ENCODE results near the gene COX6B2.

Gene COX6B2

DNA sequence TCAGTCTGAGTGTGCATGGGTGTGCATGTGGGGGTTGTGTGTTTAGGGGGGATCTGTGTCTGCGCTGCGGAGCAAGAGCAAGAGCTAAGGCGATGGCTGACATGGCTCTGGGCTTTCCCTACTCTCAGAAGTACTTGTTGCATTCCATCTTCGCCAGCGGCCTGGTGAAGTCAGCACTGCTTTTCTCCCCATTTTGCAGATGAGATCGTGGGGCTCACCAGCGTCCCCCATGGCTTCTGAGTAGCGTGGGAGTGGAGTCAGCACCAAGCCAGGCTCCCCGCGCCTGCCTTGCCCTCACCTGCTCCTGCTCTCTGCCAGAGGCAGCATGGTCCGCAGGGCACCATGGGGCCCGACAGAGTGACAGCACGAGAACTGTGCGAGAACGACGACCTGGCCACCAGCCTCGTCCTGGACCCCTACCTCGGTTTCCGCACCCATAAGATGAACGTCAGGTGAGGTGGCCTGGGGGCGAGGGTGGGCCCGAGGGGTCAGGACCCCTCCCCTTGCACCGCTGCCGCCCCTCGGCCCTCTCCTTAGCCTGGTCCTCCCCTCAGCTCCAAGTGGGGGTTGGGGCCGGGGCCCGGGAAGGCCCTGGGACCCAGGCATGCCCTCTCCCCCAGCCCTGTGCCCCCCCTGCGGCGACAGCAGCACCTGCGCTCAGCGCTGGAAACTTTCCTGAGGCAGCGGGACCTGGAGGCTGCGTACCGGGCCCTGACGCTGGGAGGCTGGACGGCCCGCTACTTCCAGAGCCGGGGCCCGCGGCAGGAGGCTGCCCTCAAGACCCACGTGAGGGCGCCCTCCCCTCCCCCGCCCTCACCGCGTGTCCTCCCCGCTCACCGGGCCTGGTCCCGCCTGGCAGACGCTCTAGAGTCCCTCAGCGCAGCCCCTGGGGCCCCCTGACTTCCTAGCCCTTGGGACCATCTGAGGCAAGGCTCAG lies 12.7 kb downstream of the COX6B2 start:
- no peak for DNase-seq

DNA sequence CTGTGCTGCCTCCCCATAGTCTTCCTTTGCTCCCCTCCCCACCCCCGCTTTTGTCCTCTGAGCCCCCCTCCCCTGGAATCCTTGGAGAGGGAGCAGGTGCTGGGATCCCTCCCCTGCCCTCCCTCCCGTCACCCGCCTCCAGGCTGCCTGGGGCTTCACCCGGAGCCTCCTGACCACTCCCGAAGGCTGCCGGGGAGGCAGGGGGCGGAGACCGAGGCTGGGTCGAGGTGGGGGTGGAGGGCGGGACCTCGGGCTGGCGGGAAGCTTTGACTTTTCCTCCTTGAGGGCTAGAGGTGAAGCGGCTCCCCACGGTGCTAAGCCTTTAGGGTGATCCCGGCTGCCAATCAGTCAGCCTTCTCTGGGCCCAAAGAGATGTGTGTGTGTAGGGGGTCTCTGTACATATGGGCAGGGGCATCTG lies 13.3 kb downstream of the COX6B2 start:
- DNase-seq = peak; percentile 84 to 95 (median 87)

DNA sequence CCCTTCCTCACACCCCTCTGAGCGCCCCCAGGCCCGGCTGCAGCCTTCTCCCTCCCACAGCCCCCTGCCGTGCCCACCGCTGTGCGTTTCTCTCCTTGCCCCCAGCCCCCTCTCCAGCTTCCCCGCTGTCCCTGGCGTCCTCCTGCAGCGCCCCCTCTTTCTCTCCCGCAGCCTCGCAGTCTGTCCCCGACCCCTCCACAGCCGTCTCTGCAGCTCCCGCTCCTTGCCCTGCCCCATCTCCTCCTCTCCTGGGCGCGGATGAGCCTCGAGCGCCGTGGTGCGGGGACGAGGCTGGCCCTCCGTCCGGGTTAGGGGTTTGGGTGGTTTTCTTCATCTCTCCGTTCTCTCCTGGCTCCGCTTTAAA lies 13.8 kb downstream of the COX6B2 start:
- peak in 2 of 3 donors; percentile 14 to 44 for DNase-seq

DNA sequence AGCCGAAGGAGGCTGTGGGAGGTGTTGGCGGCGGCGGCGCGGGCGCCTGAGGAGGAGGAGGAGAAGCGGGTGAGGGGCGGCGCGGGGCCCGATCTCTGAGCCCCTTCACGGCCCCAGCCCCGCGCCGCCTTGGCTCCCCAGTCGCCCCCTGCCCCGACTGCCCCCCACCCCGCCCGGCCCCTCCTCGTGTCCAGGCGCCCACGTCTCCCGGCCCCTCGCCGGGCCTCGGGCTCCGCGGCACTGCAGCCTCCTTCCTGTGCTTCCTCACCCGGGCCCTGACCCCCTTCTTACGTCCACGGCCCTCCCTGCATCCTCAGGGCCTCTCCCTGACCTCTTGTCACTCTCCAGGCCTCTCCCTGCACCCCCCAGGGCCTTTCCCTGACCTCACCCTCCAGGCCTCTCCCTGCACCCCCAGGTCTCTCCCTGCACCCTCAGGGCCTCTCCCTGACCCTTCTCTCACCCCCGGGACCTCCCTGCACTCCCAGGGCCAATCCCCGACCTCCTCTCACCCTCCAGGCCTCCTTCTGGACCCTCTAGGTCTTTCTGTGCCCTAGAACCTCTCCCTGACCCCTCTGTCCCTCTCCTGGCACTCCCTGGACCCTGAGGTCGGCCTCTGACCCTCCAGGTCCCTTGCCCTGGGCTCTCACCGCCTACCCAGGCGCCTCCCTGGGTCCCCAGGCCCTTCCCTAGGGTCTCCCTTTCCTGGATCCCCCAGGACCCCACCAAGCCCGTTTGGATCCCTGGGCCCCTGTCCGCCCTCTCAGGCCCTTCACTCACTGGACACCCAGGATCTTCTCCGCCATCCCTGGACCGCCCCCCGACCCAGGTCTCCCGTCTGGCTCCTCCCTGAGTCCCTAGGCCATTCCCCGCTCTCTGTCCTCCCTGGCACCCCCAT lies 14.4 kb downstream of the COX6B2 start:
- DNase-seq = peak; percentile 13 to 75 (median 51)

DNA sequence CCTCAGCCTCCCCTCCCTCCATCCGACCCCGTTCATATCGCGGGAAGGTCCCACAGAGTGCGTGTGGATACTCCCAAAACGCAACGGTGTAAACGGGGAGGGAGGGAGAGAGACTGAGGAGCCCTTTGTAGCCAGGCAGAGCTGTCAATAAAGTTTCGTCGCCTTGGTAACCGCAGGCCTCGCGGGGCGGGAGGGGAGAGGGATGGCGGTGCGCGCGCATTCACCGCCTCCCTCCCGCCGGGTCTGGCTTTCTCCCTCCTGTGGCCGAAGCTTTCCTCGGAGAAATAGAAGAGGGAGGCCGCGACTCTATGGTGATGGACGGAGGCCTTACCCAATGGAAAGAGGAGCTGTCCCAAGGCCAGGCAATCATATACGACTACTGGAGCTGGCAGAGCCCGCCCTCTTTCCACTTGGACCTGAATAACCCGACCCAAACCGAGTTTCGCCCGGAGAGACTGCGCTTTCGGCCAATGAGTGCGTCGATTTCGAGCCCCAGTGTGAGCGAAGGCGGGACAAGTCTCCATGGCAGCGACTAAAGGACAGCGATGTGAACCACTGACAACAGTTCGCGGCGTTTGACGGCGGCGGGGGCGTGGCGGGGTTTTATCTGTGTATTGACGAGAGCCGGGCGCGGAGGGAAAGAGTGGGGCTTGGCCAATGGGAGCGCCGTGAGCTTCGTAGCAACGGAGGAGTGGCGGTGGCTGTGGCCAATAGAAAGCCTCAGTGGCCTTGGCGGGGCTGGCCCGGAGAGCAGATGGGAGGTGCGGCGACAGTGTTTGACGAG lies 15.2 kb downstream of the COX6B2 start, which contains the start of gene KMT5C:
Gene KMT5C, plus strand, starts transcription at position 772 of the 784 bp plus-strand sequence. CDS start 2,061 bp downstream, outside the sequence.
- DNase-seq = peak; percentile 100

DNA sequence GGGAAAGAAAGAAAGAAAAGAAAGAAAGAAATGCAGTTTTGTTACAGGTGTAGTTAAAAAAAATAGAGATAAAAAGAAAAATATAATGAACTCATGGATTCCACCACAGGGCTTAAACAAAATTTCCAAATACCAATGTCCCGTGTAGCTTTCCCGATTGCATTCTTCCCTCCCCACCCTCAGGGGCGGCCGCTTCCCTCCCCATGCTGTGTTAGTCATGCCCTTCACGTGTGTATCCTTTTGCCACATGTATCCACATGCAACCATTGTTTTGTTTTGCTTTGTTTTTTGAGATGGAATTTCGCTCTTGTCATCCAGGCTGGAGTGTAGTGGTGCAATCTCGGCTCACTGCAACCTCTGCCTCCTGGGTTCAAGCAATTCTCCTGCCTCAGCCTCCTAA lies 18.4 kb downstream of the COX6B2 start:
- peak in 1 of 3 donors; percentile 14 for DNase-seq

DNA sequence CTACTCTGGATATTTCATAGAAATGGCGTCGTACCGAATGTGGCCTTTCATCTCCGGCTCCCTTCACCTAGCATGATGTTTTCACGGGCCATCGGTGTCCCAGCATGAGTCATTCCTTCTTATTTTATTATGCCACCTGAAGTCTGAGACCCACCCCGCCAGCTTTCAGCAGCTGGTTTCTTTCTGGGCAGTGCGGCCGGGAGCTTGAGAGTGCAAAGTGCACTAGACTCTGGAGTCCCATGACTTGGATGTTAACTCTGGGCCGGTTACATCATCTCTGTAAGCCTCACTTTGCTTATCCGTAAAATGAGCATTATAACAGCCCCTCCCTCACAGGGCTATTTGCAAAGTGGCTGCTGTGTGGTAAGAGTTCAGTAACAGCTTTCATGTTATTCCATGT lies 20.6 kb downstream of the COX6B2 start:
- DNase-seq = no peak

DNA sequence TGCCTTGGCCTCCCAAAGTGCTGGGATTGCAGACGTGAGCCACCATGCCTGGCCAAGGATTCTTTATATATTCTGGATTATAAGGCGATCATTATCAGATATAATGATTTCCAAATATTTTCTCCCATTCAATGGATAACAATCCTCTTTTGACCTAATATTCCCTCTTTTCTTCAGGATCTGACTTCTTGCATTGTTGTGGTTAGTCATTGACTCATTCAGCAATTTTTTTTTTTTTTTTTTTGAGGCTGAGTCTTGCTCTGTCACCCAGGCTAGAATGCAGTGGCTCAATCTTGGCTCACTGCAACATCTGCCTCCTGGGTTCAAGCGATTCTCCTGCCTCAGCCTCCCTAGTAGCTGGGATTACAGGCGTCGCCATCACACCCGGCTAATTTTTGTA lies 24.7 kb downstream of the COX6B2 start:
- peak in 2 of 3 donors; percentile 63 to 65 for DNase-seq

DNA sequence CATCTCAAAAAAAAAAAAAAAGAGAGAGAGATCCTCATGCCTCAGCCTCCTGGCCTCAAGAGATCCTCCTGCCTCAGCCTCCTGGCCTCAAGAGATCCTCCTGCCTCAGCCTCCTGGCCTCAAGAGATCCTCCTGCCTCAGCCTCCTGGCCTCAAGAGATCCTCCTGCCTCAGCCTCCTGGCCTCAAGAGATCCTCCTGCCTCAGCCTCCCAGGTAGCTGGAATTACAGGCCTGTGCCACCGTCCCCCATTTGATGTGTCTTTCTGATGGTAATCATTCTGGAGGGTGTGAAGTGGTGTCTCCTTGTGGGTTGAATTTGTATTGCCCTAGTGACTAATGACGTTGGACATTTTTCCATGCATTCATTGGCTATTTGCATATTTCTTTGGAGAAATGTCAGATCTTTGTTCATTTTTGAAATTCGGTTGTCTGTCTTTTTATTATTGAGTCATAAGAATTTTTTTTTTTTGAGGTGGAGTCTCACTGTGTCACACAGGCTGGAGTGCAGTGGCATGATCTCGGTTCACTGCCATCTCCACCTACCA lies 25.7 kb downstream of the COX6B2 start:
- peak; percentile 46 to 78 (median 75) for DNase-seq

DNA sequence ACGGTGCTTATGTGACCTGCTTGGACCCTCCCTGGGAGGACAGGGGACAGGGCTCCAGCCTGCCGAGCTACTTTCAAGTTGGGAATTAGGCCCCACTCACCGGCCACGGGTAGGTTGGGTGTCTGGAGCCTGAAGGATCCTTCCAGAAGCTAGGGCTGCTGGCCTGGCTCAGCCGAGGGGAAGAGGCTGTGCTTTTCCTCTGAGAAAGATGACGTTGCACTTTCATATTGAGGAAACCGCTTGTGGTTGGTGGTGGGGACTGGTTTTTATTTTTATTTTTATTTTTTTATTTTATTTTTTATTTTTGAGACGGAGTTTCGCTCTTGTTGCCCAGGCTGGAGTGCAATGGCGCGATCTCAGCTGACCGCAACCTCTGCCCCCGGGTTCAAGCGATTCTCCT lies 29.3 kb downstream of the COX6B2 start, which contains the start of gene TMEM150B:
Gene TMEM150B, minus strand, starts transcription at position 170 of the 400 bp plus-strand sequence. CDS start 4,305 bp downstream, outside the sequence.
- DNase-seq = peak; percentile 81 to 82 (median 82)

DNA sequence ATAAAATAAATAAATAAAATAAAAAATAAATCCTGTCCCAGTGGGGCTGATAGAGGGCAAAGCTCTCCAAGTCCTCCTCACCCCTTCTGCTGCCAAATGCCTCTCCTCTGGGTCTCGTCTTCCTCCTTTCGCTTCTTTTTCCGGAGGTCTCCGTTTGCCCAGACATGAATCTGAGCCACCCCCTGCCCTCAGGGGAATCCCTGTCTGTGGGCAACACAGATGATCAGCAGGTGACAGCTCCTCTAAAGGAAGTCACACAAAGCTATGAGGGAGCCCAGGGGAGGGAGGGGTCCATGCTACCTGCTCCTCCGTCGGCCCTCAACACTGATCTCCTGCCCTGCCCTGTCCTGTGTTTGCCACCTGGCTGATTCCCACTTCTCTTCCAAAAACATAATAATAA lies 29.9 kb downstream of the COX6B2 start:
- DNase-seq = peak; percentile 43 to 60 (median 56)

DNA sequence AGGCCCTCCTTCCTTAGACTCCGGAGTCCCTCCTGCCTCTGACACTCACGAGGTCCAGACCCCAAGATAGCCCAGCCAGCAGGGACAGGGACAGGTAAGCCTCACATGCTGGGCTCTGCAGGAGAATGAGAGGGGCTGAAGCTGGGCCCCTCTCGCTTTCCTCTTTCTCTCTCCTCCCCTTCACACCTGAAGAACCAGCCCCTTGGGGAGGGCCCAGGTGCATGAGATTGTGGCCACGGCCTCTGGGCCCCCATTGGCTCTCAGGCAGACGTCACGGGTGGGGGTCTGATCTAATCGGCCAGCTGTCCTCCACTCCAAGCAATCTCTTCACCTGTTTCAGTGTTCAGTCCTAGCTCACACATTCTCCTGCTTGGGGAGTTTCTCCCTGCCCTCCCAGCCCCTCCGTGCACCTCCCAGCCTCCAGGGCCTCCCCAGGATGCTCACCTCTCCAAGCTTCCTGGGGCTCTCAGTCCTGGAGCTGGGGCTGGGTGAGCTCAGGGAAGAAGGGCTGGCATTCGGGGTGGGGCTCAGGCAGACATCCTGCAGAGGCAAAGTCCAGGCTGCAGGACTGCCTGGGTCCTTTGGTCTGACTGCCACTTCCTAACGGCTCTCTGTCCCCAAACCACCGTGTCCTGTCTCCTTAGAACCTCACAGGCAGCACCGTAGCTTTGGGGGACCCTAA lies 32.2 kb downstream of the COX6B2 start:
- no peak for DNase-seq

DNA sequence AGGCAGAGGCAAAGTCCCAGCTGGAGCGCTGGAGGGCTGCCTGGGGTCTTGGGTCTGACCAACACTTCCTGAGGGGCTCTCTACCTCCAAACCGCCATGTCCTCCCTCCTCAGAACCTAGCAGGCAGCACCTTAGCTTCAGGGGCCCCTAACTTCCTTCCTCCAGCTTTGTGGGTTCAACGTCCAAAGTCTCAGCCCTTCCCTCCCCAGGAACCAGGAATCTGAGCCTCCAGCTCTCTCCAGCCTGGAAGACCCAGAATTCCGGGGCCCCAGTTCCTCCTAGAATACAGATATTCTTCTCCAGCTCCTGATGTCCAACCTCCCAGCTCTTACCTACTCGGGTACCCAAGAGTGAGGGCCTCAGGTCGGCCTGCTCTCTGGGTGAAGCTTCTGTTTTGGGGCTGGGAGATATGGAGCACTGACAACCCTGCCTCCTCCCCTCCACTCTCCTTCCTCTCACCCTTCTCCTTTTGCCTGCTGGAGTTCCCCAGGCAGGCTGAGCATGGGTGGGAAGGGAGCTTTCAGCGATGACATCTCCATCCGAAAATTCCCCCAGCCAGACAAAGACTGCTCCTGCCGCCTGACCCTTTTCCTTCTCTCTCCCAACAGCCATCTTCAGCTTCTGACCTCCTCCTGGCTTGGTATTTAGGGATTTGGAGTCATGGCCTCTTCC lies 32.9 kb downstream of the COX6B2 start:
- DNase-seq = peak; percentile 88 to 90 (median 90)

DNA sequence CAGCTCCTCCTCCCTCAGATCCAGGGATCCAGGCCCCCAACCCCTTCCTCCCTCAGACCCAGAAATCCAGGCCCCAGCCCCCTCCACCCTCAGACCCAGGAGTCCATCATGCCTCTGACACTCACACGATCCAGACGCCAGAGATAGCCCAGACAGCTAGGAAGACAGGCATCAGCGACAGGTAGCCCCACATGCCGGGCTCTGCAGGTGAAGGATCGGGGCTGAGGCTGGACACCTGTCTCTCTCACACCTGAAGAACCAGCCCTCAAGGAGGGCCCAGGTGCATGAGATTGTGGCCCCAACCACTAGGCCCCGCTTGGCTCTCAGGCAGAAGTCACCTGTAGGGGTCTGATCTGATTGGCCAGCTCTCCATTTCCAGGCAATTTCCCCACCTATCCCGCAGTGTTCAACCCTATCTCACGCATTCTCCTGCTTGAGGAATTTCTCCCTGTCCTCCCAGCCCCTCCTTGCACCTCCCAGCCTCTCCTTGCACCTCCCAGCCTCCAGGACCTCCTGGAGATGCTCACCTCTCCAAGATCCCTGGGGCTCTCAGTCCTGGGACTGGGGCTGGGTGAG lies 33.6 kb downstream of the COX6B2 start:
- DNase-seq = no peak

DNA sequence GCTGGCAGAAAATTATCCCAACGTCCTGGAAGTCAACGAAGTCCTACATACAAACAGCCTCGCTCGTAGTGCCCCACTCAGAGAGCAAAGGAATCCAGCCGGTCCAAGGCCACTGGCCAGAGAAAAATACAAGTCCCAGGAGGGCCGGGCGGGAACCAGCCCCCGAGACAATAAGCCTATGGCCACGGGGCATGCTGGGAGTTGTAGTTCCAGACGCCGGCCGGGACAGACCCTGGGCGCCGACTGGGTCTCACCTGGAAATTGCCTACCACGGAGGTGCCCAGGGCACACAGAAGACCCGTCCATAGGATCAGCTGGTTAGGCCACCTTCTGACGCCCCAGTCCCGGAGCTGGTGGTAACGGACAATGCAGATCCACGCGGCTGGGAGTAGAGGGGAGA lies 34.7 kb downstream of the COX6B2 start:
- DNase-seq = no peak

DNA sequence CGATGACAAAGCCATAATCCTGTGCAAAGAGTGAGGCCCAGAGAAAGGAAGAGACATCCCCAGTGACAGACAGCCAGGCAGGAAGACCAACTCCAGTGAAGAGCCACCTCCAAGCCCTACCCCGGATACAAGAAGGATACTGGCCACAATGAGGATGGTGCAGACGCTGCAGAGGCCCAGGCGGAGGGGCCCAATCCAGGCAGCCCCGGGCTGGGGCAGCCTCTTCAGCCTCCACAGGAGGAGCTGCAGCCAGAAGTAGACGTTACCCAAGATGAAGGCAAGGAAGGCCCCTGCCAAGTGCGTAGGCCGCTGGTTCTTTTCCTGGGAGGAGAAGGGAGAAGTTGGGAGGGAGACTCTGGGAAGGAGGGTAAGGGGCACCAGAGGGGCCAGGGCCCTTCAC lies 37.9 kb downstream of the COX6B2 start:
- DNase-seq = no peak

DNA sequence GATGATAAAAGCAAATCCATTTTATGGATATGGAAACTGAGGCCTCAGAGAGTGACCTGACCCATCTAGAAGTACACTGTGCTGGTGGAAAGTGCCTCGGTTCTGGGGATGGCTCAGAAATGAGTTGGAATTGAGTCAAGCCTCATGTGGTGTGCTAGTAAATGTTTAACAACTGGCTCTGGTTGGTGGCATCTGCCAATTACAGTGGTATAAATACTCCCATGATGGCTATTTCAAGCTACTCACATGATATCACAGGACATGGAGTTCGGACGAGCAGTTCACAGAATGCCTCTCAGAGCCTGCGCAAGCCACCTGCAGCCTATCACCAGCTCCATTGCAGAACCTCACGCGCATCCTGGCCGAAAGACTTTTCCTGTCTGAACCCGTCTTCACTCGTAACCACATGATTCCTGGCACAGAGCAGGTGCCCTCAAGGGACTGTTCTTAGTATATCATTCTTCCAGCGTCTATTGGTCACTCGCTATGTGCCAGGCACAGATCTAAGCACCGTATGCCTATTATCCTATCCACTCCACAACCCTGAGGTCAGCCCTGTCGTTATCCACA lies 38.5 kb downstream of the COX6B2 start:
- DNase-seq = no peak

DNA sequence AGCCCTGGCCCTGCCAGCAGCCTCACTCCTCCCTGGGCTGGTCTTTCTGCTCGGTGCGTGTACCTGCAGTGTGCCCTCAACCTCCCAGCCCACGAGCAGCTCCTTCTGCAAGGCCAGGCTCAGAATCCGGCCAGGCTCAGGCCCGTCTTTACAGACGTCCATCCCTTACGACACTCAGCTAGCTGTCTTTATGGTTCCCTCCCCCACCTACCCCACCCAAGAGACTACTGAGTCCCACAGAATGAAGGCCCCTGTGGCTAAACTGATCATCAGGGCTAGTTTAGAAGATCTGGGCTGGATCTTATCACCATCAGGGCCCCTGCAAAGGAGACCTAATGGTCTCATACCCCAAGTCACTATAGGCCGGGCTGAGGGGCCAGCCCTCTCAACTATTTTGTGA lies 40.1 kb downstream of the COX6B2 start:
- no peak for DNase-seq

DNA sequence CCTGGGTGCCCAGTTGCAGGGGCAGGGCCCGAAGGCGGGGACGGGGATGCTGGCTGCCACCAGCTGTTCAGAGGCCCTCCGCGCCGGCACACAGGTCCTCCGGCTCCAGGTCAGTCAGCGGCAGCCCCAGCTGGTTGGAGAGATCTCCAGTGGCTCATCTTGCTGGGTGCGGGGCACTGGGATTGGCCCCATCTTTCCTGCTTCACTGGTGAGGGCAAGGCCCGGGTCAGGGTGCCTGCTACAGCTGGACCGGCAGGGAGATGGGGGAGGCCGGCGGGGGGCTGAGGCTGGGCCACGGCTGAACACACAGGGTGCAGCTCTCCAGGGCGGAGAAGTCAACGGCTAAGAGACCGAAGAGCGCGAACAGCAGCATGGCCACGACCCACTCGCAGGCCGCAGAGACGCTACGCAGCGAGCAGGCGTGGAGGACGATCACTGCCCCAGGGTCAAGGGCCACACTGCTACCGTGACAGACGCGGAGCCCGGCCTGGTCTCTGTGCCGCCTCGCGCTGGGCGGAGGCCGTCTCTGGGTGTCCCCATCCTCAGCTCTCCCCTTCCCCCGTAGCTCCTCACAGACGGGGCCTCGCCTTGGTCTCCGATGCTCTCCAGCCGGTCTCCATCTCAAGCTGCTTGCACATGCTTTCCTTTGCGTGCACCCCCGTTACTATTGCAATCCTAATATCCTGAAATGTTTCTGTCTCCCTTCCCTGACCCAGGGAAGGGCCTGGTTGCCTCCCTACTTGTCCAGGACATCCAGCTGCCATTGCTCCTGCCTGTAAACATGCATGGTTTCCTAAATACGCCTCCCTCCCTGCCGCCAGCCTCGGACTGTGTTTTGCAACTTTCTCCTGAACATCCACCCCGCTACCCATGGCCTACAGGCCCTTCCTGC lies 41.7 kb downstream of the COX6B2 start:
- no peak for DNase-seq

Measured in suppressor macrophage treated with lipopolysaccharide for 1 hour (primary cell).